HG02763 (cell line): ENCODE measurements around the gene ATRN.
"Not testable (repeated sequence)": the region's sequence is repeated elsewhere in the genome, so short reads cannot be mapped to it uniquely, and the experiment has no call there.

Experiments
- ATAC-seq: cut with Tn5 transposase; IDR thresholded peaks from one replicate; pipeline ENCODE4 v1.9.1; 2021; ENCODE audit warnings: mild to moderate bottlenecking, moderate library complexity; ENCODE audit not compliant: unreplicated experiment

ATRN gene

DNA sequence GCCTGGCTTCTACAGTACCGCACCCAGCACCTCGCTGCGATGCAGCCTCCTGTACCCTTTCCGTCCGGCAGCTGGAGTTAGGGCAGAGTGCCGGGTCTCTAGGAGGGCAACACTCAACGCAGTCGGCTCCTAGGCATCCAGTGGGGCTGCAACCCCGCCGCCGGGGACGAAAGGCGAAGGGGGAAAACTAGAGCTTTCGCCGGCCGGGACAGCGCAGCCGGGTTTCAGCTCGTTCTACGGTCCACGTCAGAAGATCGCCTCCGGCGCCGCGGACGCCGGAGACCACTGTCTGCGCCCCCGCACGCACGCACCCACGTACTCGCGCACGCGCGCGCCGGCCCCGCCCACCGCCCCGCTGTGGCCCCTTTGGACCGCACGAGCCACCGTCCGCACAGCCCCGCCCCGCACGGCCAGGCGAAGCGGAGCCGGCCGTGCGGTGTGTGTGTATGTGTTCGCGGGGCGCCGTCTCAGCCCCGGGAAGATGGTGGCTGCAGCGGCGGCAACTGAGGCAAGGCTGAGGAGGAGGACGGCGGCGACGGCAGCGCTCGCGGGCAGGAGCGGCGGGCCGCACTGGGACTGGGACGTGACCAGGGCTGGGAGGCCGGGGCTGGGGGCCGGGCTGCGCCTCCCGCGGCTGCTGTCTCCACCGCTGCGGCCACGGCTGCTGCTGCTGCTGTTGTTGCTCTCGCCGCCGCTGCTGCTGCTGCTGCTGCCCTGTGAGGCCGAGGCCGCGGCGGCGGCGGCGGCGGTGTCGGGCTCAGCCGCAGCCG lies at the start of gene ATRN:
Gene ATRN, plus strand, starts transcription at position 392 of the 770 bp plus-strand sequence. Its CDS starts 90 bp downstream, at position 482.
- ATAC-seq: peak; percentile 79

DNA sequence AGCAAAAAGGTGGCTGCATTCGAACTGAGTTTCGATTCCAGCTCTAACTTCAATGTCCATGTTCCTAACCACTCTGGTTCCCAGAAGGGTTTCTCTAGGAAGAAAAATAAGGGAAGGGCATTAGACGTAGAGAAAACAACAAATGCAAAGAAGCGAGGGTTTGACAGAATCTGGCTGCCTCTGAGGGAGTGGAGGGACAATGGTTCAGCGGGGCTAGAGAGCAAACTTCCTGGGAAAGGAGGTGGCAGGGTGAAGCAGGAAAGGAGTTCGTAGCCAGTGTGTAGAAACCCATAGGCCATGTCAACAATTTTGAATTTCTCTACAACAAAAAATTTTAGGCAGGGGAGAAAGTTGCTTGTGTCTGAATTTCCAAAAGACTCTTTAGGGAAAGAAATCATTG lies 48.8 kb upstream of the ATRN start:
- no peak for ATAC-seq

DNA sequence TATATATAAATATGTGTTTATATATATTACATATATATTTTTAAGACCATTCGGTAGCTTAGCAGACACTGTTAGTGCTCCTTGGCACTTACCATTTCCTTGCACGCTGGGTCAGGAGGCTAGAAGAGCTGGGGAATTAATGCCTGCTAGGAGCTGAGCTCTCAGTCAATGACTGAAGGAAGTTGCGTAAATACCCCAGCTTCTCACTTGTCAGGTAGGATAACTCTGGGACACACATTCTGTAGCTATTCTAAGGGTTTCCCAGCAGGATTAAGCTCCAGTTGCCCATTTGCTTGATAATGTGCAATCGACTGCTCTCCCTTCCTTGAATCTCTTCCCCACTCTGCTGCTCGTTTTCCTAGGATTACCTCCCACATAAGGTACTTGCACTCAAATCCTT lies 47.7 kb upstream of the ATRN start:
- no peak for ATAC-seq

DNA sequence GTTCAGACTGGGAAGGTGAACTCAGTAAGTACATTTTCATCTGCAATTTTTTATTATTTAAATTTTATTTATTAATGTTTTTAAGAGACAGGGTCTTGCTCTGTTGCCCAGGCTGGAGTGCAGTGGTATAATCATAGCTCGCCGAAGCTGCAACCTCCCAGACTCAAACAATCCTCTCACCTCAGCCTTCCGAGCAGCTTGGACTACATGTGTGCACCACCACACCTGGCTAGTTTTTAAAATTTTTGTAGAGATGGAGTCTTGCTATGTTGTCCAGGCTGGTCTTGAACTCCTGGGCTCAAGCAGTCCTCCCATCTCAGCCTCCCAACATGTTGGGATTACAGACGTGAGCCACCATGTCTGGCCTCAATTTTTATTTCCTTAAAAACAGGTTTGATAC lies 44.1 kb upstream of the ATRN start:
- not testable (repeated sequence) for ATAC-seq

DNA sequence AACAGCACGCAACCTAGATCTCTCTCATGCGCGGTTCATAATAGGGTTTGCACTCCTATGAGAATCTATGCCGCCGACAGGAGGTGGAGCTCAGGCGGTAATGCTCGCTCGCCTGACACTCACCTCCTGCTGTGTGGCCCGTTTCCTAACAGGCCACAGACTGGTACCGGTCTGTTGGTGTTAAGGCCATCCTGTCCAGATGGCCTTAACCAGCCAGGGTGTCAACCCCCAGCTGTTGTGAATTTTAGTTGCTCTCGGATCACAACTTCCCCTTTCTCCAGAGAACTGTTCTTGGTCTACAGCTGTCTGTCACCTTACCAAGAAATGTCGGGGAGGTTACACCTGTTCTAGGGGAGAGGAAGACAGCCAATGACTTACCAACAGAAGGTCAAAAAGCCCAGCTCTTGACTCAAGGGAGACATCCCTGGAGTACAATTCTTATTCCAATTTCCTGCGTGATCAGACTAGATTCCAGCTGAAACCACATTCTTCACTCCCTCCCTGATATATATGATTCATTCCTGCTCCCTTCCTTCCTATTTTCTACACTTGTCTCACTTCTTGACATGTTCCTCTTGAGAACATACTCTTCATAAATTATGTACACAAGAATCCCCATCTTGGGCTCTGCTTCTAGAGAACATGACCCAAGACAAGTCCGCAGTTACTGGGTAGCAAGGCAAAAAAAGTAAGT lies 40.3 kb upstream of the ATRN start:
- ATAC-seq: peak; percentile 77

DNA sequence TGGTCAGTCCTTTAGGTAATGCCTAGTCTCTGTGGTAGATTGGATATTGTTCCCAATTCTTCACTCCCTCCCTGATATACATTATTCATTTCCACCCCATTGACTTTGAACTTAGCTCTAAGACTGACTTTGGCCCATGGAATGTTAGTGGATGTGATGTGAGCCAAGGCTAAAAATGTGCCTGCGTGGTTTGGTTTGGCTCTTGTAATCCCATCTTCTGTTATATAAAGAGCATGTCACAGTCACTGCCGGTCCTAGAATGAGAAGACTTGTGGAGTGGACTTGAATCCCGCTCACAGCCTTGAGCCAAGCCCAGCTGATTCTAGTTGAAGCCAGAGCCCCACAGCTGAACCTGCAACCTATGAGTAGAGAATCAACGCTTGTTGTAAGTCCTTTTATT lies 39.7 kb upstream of the ATRN start:
- ATAC-seq: no peak

DNA sequence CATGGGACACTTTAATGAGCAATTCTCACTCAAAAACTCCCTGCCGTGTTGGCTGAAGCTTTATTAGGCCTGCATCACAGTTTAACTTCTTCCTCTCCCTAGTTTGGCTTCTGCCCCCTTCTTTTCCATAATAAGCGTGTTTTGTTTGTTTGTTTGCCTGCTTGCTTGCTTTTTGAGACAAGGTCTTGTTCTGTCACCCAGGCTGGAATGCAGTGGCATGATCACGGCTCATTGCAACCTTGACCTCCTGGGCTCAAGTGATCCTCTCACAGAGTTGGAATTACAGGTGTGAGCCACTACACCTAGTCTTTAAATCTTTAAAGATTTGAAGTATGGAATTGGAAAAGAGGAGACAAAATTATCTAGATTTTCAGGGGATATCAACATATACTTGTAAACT lies 38.0 kb upstream of the ATRN start:
- ATAC-seq: no peak

DNA sequence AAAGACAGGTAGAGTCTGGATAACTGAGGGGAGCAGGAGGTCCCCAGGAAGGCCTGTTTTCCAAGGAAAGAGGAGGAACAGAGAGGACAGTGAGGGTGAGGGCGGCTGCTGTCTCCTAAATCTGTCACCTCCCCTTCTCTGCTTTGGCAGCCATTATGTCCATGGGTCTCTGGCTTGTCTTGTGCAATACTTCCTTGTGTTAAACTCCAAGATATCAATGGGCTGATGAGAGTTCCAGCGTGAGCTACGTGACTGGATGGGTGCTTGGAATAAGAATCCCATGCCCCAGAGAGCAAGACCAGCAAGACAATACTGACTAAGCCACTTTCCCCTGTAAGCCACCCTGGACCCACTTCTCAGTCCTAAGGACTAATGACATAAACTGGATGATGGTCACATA lies 37.1 kb upstream of the ATRN start:
- ATAC-seq: no peak

DNA sequence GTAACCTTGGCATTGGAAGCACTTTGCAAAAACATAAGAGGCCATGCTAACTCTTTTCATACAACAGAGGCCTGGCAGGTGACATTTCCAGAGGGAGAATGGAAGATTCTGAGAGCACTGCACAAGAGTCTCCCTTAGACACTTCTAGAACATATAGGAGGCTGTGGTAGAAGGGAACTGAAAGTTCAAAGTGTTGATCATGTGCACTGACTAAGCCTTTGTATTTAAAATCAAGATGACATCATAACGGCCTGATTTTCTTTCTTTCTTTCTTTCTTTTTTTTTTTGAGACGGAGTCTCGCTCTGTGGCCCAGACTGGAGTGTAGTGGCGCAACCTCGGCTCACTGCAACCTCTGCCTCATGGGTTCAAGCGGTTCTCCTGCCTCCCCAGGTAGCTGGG lies 36.6 kb upstream of the ATRN start:
- ATAC-seq: no peak

DNA sequence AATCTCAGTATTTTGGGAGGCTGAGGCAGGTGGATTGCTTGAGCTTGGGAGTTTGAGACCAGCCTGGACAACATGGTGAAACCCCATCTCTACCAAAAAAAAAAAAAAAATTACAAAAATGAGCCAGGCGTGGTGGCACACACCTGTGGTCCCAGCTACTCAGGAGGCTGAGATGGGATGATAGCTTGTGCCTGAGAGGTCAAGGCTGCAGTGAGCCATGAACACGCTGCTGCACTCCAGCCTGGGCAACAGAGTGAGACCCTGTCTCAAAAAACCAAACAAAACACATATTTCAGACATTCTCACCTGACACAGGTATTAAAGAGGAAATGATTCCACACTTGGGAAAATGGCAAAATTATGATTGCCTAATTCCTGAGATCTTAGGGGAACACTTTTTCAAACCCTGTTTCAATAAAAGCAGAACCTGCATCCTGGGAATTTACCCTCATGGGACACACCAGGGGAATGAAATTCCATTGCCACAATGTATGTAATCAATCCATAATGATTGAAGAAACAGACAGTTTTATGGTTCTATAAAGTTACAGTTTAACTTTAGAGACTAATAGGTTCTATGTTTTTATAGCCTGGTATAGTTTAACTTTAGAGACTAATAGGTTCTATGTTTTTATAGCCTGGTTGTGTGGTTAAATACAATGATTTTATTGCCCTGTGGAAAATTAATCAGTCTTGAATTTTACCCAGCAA lies 33.8 kb upstream of the ATRN start:
- ATAC-seq: no peak

DNA sequence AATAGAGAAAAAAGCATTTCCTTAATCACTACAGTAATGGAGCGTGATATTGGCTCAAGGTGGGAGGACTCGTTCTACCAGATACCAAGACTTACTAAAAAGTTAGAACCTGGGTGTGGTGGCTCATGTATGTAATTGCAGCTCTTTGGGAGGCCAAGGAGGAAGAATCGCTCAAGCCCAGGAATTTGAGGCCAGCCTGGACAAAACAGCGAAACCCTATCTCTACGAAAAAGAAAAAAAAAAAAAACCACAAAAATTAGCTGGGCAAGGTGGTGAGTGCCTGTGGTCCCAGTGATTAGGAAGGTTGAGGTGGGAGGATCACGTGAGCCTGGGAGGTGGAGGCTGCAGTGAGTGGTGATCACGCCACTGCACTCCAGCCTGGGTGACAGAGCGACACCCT lies 24.0 kb upstream of the ATRN start:
- no peak for ATAC-seq

DNA sequence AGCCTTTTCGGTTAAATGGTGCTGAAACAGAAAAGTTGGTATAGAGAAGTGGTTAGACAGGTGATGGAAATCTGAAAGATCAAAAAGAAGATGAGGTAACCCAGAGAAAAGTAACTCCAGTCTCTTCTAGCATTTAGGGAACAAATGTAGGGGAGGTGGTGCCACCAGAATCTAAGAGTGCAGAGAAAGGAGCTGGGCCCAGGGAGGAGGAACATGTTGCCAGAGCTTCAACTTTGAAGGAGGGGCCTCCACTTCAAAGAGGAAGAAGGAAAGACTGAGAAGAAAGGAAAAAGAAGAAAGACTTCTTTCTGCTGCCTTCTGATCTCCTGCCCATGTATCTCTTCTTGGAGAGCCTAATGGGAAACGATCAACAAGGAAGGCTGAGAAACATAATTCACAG lies 23.5 kb upstream of the ATRN start:
- ATAC-seq: no peak

DNA sequence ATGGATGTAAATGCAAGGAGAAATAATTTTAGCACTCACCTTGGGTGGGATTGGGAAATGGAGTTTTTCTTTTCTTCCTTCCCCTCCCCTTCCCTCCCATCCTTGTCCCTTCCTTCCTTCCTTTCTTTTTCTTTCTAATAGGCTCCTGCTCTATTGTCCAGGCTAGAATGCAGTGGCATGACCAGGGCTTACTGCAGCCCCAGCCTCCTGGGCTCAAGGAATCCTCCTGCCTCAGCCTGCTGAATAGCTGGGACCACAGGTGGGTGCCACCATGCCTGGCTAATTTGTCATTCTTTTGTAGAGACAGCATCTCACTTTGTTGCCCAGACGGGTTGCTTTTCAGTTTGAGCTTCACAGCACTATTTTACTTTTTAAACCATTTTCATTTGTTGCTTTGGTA lies 21.5 kb upstream of the ATRN start:
- no peak for ATAC-seq

DNA sequence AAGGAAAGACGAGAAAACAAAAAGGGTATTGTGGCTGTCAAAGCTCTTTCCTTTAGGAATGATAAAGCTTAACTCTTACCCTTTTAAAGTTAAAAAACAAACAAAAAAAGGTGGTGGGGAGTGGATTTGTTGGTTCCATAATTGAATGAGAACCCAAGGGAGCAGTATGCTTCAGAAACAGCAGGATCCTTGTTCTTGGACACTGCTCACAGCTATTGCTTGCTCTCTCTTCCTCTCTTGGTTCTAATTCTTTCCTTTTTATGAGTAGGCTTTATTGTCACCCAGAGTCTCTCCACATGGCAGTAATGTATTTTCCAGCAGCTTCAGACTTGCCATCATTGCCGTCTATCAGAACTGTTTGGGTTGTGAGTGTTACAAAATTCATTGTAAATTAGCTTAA lies 18.7 kb upstream of the ATRN start:
- no peak for ATAC-seq

DNA sequence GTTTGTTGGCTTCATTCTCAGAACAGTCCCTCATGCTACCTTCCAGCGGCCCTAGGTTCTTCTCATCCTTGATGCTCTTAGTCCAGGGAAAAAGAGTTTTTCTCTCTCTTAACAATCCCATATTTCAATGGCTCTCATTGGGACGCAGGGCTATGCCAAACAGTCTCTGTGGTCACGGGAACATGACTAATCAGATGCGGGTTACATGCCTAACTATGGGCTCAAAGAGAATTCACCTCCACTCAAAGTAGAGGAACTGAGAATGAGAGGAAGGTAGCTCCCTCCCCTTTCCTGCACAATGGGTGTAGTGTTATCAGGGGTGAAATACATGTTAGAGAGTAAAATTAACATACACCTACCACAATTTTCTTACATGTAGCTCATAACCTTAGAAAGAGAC lies 18.1 kb upstream of the ATRN start:
- no peak for ATAC-seq

DNA sequence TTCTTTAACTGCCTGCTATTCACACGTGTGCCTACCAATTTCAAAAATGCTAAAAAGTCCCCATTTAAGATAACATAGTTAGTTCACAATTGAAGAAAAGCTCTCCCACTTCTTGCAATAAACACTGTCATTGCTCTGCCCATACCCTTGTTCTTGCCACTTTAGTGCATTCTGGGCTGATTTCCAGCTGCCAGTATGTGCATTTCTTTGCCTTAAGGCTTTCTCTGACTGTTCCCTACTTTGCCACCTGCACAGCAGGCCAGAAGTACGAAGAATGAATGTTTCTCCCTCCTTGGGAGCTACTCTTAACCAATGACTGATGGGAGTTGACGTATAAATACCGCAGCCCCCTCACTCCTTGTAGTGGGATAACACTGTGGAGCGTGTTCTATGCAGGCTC lies 16.0 kb upstream of the ATRN start:
- ATAC-seq: no peak

DNA sequence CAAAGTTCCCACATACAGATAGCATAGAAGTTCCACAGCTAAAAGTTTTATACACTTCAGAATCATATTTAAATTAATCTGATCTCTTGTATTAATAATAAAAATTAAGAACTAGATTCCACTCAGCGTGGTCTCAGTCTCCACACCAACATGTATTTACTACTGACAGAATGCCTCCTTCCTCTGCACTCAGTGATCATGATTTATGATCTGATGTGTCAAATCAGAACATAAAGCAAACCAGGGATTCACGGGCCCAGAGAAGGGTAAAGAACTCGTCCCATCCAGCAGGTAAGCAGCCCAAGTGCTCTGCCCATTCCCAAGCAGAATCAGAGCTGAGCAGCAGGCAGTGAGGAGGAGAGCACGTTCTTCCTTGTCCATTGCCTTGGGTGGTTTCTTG lies 14.2 kb upstream of the ATRN start:
- no peak for ATAC-seq

DNA sequence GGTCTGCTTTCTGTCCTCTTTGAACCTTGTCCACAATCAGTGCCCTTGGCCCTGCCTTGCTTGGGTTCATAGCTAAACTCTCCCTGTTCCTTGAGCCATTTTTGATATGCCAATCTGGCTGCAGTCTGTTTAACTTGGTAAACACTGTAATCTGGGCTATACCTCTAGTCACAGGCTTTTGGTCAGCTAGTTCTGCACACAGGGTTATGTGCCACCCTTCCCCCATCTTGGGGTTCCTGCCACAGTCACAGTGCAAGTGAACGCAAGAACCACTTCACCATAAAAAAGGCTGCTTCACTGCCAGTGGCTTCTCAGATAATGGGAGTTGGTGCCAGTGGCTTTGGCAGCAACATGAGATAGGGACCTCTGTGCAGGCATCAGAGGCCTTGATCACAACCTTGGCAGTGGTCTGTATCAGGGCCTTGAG lies 10.9 kb upstream of the ATRN start:
- ATAC-seq: no peak

DNA sequence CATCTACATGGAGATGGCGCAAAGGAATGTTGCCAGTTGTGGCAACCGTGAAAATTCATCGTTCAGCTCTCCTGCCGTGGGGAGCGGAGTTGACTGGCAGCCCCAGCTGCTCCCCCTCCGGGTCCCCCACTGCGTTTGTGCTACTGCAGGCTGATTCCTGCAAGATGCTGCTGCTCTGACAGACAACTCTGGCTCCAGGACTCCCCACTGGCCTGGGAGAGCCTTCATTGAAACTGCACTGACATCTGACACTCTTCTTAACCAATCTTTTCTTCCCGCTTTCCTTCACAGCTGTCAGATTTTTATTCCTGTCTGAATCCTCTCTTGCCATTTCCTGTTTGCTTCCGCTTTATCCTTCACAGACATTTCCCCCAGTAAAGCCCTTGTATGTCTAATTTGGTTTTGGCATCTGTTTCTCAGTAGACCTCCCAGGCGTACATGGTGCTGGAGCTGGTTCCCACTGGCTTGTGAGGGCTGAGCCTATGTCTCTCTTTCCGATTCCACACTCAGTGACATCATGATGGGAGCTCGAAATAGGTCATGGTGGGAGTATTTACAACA lies 9.5 kb upstream of the ATRN start:
- ATAC-seq: no peak

DNA sequence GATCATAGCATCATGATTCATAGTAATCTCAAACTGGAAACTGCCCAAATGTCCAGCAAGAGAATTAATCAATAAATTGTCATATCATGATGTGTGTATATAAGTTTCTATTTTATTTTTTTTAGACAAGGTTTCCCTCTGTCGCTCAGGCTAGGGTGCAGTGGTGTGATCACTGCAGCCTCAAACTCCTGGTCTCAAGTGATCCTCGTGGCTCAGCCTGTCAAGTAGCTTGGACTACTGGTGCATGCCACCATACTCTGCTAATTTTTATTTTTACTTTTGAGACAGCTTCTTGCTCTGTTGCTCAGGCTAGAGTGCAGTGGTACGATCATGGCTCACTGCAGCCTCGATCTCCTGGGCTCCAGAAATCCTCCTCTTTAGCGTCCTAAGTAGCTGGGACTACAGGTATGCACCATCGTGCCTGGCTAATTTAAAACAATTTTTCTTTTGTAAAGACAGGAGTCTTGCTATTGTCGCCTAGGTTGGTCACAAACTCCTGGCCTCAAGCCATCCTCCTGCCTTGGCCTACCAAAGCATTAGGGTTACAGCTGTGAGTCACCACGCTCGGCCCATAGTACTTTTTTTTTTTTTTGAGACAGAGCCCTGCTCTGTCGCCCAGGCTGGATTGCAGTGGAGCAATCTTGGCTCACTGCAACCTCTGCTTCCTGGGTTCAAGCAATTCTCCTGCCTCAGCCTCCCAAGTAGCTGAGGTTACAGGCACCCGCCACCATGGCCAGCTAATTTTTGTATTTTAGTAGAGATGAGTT lies 8.7 kb upstream of the ATRN start:
- no peak for ATAC-seq

DNA sequence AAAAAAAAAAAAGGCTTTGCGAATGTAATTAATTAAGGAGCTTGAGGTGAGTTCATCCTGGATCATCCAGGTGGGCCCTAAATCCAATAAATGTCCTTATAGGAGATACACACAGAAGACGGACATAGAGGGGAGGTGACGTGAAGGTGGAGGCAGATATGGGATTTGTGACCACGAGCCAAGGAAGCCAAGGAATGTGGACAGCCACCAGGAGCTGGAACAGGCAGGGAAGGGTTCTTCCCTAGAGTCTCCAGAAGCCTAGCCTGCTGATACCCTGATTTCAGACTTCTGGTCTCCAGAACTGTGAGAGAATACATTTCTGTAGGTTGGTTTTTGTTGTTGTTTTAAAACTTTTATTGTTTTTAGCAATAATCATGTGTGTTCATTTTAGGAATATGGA lies 6.7 kb upstream of the ATRN start:
- ATAC-seq: no peak
